Central memory CD4-positive, alpha-beta T cell (primary cell): ENCODE data around the gene GPR39.

Experiments
- DNase-seq: peaks from one replicate; pipeline ENCODE4 v3.0.0; 2022

GPR39 gene

DNA sequence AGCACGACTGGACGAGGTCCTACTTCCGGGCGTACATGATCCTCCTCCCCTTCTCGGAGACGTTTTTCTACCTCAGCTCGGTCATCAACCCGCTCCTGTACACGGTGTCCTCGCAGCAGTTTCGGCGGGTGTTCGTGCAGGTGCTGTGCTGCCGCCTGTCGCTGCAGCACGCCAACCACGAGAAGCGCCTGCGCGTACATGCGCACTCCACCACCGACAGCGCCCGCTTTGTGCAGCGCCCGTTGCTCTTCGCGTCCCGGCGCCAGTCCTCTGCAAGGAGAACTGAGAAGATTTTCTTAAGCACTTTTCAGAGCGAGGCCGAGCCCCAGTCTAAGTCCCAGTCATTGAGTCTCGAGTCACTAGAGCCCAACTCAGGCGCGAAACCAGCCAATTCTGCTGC is 228.6 kb downstream of the GPR39 start:
- DNase-seq: no peak

GRCh38 chr2:132645722-132646539 is 229.3 kb downstream of the GPR39 start:
- no peak for DNase-seq

- no peak for DNase-seq
Measured at GRCh38 chr2:132646540-132647108, 230.0 kb downstream of the GPR39 start.

DNA sequence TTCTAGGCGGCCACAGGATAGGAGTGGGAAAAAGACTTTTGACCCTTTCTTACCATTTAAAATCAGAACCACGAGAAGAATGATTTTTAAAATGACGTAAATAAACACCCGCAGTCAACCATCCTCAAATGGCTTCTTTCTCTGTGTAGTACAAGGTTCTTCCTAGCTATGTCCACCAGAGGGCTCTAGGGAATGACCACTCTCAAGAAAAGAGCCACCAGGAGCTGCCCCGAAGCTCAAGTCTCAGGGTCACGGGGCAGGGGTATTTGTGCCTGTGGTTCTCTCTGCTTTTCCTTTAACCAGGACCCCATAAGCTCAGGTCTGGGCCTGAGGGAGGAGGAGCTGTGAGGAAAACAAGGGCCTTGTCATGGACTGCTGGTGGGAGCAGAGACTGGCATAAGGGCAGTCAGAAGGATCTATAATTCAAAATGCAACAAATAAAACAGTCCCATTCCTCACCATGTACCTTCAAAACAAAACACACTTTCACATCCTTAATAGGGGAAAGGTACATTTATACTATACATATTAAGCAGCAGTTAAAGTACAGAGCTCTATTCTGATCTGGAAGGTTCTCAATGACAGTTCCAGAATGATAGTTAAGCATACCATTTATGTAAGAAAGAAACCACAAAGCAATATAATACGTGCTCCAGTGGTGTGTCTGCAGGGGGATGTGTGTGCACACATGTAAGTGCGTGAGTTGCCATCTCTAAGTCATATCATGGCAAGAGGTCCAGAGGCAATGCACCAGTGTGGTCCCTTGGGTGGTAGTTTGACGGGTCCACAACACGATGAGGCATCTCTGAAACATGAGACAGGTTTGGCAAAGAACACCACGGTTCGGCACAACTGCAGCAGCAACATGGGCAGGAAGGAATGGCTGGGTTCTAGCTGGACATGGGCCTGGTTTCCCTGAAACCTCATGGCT is 234.8 kb downstream of the GPR39 start:
- DNase-seq: no peak

- no peak for DNase-seq
Measured at GRCh38 chr2:132652474-132652873, 235.9 kb downstream of the GPR39 start.

- DNase-seq: no peak
Measured at GRCh38 chr2:132654335-132654734, 237.7 kb downstream of the GPR39 start.

DNA sequence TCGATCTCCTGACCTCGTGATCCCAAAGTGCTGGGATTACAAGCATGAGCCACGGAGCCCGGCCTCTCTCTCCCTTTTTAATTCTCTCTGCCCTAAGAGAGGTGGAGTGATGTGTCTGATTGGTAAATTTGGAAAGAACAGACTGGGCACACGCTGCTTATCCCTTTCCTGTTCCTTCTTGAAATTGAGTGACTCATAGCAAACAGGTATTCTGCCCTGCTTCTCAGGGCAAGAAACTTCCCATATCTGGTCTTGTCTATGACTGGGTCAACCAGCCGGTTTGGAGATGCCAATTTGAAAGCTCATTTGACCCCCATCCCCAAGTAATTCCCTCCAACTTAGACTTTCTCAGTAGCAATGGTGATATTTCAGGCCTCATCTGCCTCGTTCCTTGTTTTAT is 238.4 kb downstream of the GPR39 start:
- DNase-seq: no peak

DNA sequence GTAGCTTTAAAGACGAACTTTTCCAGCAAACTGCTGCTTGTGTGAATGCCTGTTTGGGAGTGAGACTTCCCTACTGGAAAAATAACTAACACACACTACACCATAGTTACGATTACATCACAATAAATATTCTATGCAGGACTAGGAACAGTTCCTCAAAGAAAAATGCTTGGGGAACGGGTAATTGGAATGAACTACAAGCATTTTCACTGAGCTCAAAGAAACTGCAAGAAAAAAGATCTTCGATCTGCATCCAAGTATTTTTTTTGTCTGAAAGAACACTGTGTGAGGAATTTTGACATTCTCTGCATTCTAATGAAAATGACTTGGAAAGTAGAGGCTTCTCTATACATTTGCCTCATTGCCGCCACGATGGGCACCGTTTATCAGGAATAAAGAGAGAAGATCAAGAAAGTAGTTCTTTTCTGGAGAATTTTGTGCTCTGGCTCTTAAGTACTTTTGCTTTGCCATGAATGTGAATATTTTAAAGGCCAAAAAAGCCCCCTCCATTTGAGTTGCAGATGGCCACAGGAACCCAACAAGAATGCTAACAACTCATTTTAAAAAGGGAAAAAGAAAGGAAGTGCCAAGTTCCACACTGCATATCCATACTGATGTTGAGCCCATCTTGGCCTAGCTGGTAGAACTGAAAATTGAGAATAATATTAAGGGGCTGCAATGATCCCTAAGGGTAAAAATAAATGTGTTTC is 239.8 kb downstream of the GPR39 start:
- no peak for DNase-seq

DNA sequence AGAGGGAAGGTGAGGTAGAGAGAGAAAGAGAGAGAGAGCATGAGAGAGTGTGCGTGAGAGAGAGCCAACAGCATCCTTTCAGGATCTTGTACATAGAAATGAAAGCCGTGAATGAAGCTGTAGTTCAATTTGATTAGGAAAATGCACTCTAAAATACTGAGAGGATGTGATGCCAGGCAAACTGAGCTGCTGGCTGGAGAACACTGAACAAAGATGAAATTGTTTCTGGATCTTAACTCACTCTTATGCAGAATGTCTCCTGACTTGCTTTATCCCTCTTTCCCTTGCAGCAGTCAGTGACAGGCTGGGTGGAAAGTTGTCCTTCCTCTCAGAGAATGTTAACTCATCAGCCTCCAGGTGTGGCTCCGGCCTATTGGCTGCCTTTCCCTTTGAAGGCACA is 242.7 kb downstream of the GPR39 start:
- no peak for DNase-seq

GRCh38 chr2:132662732-132663131 is 246.1 kb downstream of the GPR39 start:
- no peak for DNase-seq

- no peak for DNase-seq
Measured at GRCh38 chr2:132664096-132664495, 247.5 kb downstream of the GPR39 start.

DNA sequence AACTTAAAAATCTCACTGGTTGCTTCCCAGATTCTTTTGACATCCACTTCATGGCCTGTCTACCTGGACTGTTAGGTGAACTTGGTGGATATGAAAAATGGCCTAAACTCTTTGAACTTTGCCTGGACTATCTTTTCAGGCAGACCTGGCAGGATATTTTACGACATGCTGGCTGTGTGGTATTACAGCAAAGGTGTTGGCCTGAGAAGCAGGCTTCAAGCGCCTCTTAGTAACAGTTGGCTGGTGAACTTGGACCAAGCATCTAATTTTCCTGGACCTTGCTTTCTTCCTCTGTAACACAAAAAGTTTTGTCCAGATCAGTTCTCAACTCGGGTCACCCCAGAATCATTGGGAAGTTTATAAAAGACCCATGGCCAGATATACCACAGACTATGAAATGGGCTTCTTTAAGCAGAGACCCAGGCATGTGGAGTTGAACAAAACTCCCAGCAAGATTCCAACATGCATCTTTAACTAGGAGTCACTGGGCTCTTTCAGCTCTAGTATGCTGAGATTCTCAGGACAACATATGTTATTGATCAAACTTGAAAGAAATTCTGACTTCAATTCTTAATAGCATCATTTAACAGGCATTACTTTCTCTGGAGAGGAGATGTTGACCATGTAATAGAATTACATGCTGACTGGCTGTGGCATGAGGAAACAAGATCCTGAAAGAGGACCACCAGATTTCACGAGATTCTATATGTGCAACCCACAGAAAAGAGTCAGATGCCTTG is 249.0 kb downstream of the GPR39 start:
- DNase-seq: no peak

DNA sequence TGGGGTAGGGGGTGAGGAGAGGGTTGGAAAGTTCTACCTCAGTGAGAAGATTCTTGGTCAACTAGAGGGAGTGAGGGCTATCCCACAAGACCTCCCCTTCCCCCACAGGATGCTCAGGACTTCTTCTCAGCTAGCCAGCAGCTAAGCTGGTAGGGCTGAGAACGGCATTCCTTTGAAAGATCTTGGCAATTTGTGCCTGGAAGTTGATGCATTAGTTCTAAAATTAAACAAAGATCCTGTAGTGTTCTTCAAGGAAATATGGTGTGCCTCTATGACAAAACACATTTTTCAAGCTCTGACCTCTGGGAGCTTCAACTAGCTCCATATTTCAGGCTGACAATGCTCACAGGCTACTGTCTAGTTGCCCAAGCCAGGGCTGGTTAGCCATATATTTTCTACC is 251.1 kb downstream of the GPR39 start:
- DNase-seq: no peak

GRCh38 chr2:132668189-132668823 is 251.7 kb downstream of the GPR39 start:
- no peak for DNase-seq

- DNase-seq: no peak
Measured at GRCh38 chr2:132668987-132669907, 252.6 kb downstream of the GPR39 start.

DNA sequence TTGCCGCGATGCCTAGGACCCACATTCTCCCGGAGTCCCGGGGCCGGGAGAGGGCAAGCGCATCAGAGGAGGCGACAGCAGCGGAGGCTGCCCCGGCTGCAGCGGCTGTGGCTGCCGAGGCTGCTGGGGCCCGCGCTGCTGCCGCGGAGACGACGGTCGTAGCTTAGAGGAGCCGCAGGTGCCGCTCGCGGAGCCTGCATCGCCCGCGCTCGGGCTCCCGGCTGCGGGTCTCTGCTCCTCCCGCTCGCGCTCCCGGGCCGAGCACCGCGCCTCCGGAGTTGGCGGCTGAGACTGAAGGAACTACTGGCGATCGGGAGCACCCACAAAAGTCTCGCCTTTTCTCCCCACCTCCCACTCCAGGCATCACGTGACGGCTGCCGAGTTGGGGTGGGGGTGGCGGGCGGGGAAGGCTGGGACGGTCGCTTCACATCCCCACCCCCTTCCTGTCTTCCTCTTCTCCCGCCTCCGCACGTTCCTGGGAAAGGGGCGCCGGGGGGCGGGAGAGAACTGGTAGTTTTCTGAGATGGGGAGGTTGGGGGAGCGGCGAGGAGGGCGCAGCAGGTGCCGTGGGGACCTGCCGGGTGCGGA is 253.4 kb downstream of the GPR39 start, which contains the start of gene LYPD1:
Gene LYPD1 (minus strand): TSS at position 298 of the 588 bp plus-strand sequence. CDS start 273 bp downstream, at position 25.
- DNase-seq: no peak

- DNase-seq: no peak
Measured at GRCh38 chr2:132670496-132671150, 254.0 kb downstream of the GPR39 start.

DNA sequence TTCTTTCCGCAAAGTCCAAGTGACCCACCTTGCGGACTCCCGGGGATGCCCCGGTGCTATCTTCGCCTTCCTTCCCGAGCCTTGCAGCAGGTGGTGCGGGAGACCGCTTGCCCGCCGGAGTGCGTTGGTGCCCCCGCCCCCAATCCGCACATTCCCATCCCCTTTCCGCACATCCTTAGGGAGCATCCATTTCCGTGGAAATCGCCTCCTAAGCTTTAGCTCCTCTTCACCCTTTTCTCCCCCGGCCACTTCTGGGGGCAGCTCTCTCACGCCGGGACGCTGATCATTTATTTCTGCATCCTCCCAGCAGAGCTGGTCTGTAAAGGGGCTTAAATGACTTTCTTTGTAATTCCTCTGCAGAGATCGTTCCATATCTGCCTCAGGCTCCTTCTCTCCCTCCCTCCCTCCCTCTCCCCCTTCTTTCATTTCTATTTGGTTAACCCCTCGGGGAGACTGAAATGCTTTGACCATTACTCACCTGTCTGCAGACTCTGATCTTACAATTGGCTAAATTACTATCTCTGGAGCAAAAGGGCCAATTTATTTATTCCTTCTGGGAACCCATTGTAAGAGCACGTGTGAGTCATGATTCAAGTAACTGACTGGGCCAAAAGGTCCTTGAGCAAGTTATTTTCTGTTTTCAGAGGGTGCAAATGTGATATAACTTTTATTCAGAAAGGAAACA is 254.7 kb downstream of the GPR39 start:
- no peak for DNase-seq

GRCh38 chr2:132676999-132677398 is 260.4 kb downstream of the GPR39 start:
- no peak for DNase-seq
